Mononuclear cell (primary cell): ENCODE results near the gene CDKL4. TPM values are rescaled to one million over a fixed set of nuclear protein-coding genes. Genes with fewer than 3 reads are reported as not detected.

Experiments
- H3K27me3 ChIP-seq: 2 replicates; pipeline ENCODE4 v1.6.0; 2011; ENCODE audit warnings: low read length, control low read depth; ENCODE audit not compliant: insufficient read depth
- H3K4me1 ChIP-seq: 2 replicates; pipeline ENCODE4 v1.5.1; 2011; ENCODE audit warnings: mild to moderate bottlenecking, low read length, control low read depth; ENCODE audit not compliant: insufficient read depth
- H3K4me3 ChIP-seq: 2 replicates; pipeline ENCODE4 v1.5.1; 2011; ENCODE audit warnings: mild to moderate bottlenecking, low read length, moderate library complexity
- H3K9me3 ChIP-seq: 2 replicates; pipeline ENCODE4 v1.5.1; 2011; ENCODE audit warnings: low read depth, mild to moderate bottlenecking, control low read depth, low read length
- total RNA-seq: library from RNA; depleted of rRNA; stranded (reverse); fragments of >200 nt; gene quantifications from one replicate; pipeline ENCODE4 v1.2.3, GENCODE V29; 2012

CDKL4 gene
- total RNA-seq, 1 donor = not detected

DNA sequence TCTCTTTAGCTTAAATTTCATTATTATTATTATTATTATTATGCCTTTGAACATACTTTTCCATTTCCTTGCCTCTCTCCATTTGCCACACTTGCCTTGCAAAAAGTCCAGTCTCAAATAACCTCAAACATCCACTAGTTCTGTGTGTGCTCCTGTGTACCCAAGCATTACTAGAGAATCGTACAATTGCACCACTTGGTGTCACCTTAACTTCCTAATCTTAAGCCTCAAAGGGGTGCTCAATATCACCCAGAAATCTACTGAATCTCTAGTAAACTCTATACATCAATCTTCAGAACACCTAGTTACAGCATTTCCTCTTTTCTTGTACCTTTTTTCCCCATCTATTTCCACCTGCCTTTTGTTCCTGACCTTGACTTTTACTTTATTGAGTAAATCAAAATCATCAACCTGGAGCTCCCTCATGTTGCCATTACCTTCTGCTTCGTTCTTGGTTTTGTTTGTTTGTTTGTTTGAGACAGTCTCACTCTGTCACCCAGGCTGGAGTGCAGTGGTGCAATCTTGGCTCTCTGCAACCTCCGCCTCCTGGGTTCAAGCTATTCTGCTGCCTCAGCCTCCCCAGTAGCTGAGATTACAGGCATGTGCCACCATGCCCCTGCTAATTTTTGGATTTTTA, 110.4 kb downstream of the CDKL4 start:
- Histone ChIP-seq H3K4me3 (no peak overlapping the region), H3K9me3 (no peaks in the 10 kb centered on the region), H3K27me3 (no peaks in the 10 kb centered on the region), H3K4me1 (peaks cover 37% of the 10 kb centered on the region)

DNA sequence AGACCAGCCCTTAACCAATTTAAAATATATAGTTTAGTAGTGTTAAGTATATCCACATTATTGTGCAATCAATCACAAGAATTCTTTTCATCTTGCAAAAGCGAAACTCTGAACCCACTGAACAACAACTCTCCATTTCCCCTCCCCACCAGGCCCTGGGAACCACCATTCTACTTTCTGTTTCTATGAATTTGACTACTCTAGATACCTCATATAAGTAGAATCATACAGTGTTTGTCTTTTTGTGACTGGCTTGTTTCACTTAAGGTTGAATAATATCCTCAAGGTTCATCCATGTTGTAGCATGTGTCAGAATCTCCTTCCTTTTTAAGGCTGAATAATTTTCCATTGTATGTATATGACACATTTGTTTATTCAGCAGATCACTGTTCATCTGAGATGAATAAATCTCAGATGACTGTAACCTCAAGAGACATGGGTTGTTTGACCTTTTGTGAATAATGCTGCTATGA, 114.8 kb downstream of the CDKL4 start:
- no peaks in the 10 kb centered on the region for H3K27me3 ChIP-seq
- H3K9me3 ChIP-seq = no peaks in the 10 kb centered on the region
- H3K4me3 ChIP-seq = no peak overlapping the region
- H3K4me1 ChIP-seq = peaks cover 42% of the 10 kb centered on the region

DNA sequence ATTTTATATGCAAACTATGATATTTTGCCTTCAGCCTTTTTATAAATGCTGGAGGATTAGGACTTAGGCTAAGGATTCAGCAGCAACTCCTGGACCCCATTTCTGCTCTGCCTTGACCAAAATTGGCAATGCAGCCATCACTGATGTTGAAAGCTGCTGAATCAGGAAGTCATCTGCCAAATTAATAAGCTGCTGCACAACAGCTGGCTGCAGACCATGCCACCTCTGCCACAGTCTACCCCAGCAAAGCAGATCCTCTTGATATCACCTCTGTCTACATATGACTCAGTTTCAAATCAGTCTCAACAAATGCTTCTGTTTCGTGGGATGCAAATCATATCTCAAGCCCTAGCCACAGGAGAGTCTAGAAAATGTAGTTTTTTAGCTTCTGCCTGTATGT, 115.8 kb downstream of the CDKL4 start:
- H3K27me3 ChIP-seq = no peaks in the 10 kb centered on the region
- peaks cover 51% of the 10 kb centered on the region for H3K4me1 ChIP-seq
- no peak overlapping the region for H3K4me3 ChIP-seq
- H3K9me3 ChIP-seq = no peaks in the 10 kb centered on the region

Other genes starting within 250 kb of the CDKL4 start
- 10.0 TPM for gene SOS1, start 122.9 kb downstream of the CDKL4 start, total RNA-seq
- gene MAP4K3, start 193.3 kb upstream of the CDKL4 start, total RNA-seq = 36.8 TPM